Activated T-cell treated with anti-CD3 and anti-CD28 coated beads, Interleukin-2, amount 50 U/mL, for 4 hours (primary cell): ENCODE measurements around the gene MAGEF1. TPM values are rescaled to one million over a fixed set of nuclear protein-coding genes. Genes with fewer than 3 reads are reported as not detected.
"Not testable (repeated sequence)": the region's sequence is repeated elsewhere in the genome, so short reads cannot be mapped to it uniquely, and the experiment has no call there.

ENCODE experiments used
- ATAC-seq, 2 donors: fragments of 200-7000 bp; cut with Tn5 transposase; one replicate each; pipeline ENCODE4 v1.10.0; 2021
- DNase-seq: peaks from one replicate; pipeline ENCODE4 v3.0.0-alpha.2; 2020
- H3K27me3 Mint-ChIP-seq: one replicate; pipeline ENCODE4 v1.8.0; 2021; ENCODE audit warnings: low read depth, mixed read lengths
- H3K36me3 Mint-ChIP-seq: one replicate; pipeline ENCODE4 v1.8.0; 2022; ENCODE audit warnings: mixed read lengths; ENCODE audit not compliant: insufficient read depth
- H3K4me1 Mint-ChIP-seq: one replicate; pipeline ENCODE4 v1.8.0; 2021; ENCODE audit warnings: low read depth, mixed read lengths
- H3K4me3 Mint-ChIP-seq: one replicate; pipeline ENCODE4 v1.8.0; 2021; ENCODE audit warnings: mild to moderate bottlenecking, moderate library complexity, mixed read lengths
- H3K9me3 Mint-ChIP-seq: one replicate; pipeline ENCODE4 v1.8.0; 2021; ENCODE audit warnings: mixed read lengths
- total RNA-seq, 3 donors: library from RNA; stranded (reverse); gene quantifications; one replicate each; pipeline ENCODE4 v1.2.1, GENCODE V29; 2021

The MAGEF1 gene
- total RNA-seq, 3 donors from 2014 or later = 24.8 to 27.6 (median 25.7) TPM

DNA sequence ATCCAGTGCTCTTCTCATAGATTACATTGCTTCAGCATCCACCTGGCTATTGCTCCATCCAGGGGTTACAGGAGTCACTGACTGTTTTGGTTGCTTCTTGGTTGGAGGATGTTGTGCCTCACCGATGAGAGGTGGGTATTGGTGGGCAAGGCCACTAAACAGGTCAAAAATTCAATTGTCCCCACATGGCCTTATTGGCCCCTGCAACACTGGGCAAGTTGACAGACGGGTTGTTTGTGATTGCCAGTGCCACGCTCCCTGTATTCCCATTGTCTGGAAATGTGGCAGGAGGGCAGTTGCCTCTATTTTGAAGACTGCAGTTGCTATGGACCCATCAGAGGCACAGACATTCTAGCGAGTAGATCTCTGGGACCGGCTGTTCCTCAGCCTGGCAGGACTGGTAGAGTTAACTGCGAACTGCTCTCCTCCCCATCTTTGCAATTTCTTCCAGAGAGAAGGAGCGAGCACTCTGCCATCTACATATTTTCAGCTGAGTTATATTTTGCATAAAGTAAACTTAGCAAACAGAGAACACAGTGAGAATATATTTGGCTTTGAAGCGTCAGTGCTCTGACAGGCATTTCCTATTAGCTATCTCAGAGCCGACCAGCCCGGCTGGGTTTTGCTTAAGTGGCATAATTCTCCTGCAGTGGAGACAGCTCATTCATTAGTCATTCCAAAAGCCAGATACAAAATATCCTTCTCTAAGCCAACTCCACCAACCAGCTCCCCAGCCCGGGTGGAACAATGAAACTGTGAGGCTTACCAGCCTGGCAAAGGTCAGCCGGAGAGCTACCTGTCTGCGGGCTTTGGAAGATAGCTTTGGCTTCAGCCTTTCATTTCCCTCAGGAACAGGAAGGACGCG lies 26.0 kb upstream of the MAGEF1 start:
- no peak for ATAC-seq
- H3K4me1 Mint-ChIP-seq = no peaks in the 10 kb centered on the region
- H3K9me3 Mint-ChIP-seq = no peaks in the 10 kb centered on the region
- H3K27me3 Mint-ChIP-seq = peaks cover 16% of the 10 kb centered on the region
- H3K36me3 Mint-ChIP-seq = no peaks in the 10 kb centered on the region
- no peak for DNase-seq
- H3K4me3 Mint-ChIP-seq = no peak overlapping the region

DNA sequence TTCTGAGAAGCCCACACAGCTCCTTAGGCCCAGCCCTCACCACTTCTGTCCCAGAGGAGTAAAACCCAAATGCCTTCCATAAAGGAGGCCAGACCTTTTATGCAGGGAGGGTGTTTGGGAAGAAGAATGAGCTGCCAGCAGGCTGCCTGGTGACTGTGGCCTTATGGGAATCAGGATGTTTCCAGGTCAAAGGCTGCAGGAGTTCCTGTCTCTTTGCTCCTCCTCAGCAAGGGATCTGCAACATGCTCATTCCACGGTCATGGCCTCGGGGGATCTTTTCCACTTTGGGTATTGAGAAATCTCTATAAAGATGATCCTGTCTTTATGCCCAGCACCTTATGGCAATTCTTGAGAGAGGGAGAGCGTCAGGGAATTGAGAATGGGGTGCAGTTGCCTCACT lies 25.2 kb upstream of the MAGEF1 start:
- Mint-ChIP-seq H3K4me3 (no peak overlapping the region), H3K4me1 (no peaks in the 10 kb centered on the region), H3K36me3 (no peaks in the 10 kb centered on the region), H3K9me3 (no peaks in the 10 kb centered on the region), H3K27me3 (peaks cover 16% of the 10 kb centered on the region)
- DNase-seq (no peak), ATAC-seq (no peak)

DNA sequence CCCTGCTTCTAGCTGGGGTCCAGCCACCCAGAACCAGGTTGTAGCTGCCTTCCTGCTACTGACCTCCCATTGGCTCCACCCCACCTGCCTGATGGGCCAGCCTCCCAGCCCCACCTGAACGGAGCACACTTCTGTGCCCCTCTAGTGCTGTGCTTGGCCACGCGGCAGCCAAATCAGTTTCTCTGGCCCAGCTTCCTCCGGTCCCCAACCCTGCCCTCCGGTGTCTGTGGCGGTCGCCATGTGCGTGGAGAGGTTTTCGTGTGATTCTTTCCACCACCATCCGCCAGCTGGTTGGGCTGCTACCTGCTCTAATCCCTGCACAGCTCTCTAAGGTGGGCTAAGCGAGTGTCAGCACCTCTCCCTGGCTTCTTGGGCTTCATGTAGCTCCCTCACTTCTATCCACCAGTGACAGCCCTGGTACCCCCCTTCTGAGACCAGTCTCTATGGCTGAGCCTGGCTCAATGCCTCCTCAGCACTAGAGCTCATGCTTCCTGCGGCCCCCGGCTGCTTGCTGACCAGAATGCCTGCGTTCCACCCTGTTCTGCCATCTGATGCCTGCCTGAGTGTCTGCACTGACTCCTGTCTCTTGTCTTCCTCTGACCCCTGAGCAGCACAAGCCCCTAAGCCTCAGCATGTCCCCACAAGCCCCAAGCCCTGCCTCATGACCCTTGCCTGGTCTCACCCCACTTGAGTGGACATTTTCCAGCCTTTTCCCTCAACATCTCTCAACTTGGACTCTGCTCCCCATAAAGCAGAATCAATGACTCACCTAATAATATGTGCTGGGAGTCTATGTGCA lies 23.2 kb upstream of the MAGEF1 start:
- Mint-ChIP-seq H3K4me1 (no peaks in the 10 kb centered on the region), H3K36me3 (no peaks in the 10 kb centered on the region), H3K9me3 (no peaks in the 10 kb centered on the region), H3K4me3 (no peak overlapping the region), H3K27me3 (peaks cover 21% of the 10 kb centered on the region)
- DNase-seq (no peak), ATAC-seq (no peak)

DNA sequence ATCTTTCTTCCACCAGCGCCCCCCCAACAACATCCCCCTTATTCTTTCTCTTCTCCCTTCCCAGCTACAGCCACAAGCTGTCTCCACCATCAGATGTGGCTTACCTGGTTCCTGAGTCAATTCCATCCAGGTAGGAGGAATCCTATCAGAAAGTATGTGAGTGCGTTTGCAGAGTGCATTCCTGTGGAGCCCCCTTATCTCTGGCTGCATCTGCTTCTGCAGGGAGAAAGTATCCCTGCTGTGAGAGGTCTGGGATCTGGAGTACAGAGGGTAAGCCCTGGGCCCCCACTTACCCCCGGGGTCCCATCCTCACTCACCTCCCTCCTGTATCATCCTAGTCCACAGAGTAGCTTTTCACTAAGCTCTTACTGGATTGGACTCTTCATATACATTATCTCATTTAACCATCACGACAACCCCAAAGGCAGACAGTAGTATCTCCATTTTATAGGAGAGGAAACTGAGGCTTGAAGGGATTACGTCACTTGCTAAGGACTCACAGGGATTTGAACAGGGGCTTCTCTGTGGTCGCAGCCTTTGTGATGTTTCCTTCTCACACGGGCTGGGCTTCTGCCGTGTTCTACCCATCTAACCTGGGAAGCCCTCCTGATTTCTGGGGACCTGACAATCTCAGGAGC lies 22.2 kb upstream of the MAGEF1 start:
- DNase-seq (no peak), ATAC-seq (no peak)
- Mint-ChIP-seq H3K27me3 (peaks cover 20% of the 10 kb centered on the region), H3K4me3 (no peak overlapping the region), H3K4me1 (no peaks in the 10 kb centered on the region), H3K36me3 (no peaks in the 10 kb centered on the region), H3K9me3 (no peaks in the 10 kb centered on the region)

DNA sequence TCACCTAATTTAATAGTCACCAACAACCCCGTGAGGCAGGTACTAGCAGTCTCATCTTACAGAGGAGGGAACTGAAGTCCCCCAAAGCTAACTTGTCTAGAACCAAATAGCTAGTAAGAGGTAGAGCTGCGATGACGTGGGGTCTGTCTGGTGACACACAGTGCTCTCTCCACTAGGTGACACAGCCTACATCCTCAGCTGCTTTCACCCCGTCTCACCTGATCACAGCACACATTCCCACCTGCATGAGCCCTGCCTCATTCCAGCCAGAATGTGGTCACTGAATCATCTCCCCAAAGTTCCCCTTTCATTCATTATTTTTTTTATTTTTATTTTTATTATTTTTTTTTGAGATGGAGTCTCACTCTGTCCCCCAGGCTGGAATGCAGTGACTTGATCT lies 21.3 kb upstream of the MAGEF1 start:
- Mint-ChIP-seq H3K9me3 (no peaks in the 10 kb centered on the region), H3K36me3 (no peaks in the 10 kb centered on the region), H3K4me1 (no peaks in the 10 kb centered on the region), H3K27me3 (peaks cover 16% of the 10 kb centered on the region), H3K4me3 (no peak overlapping the region)
- DNase-seq (no peak), ATAC-seq (no peak)

DNA sequence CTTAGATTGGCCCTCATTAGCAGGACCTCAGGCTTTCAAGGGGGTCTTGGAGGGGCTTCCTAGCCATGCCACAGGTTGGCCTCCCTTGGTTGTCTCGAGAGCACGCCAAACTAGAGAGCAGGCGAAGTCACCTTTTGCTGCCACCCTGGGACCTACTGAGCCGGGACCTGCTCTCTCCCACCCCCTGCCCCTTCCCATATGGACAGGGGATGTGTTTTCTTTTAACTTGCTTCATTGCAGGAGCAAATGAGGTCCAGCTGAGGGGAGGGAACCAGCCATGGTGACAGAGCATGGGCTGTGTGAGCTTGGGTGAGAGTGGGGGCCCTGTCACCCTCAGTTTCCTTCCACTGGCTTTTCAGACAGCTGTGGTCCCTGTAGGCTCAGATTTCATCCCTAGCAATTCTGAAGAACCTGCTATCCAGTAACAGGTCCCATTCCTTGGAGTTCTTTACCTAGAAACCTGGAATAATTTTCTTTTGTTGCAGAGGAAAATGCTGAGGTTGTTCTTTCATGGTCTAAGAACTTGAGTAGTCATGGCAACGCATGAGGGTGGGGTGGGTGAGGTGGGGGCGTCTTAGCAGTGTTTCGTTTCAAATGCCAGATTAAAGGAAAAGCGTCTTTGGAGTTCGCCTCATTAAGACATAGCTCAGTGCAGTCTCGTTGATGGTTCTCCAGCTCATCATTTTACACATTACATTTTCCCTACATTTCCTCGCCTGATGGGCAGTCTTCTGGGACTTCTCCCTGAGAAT lies 20.1 kb upstream of the MAGEF1 start:
- no peaks in the 10 kb centered on the region for H3K4me1 Mint-ChIP-seq

DNA sequence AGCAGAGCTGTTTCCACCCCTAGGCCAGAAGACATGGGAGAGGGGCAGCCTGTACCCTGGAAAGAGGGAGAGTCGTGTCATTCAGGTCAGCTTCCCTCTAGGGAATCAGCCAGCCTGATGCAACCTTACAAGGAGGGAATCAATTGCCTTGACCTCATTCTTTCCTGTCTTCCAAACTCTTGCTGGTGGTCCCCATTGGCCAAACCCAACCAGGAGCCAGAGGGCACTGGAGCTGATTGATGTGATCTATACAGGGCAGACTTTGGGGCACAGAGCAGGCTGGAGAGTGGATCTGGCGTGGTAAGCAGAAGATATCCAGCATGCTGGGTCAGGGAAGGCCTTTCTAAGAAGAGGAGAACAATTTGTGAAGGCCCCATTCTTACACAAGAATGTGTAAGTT lies 19.1 kb upstream of the MAGEF1 start:
- Mint-ChIP-seq H3K4me1 (no peaks in the 10 kb centered on the region), H3K36me3 (no peaks in the 10 kb centered on the region), H3K9me3 (no peaks in the 10 kb centered on the region), H3K27me3 (peaks cover 14% of the 10 kb centered on the region), H3K4me3 (no peak overlapping the region)
- ATAC-seq (no peak), DNase-seq (no peak)

More for the DNA sequence above, 20.1 kb upstream of the MAGEF1 start:
- Mint-ChIP-seq H3K9me3 (no peaks in the 10 kb centered on the region), H3K36me3 (no peaks in the 10 kb centered on the region), H3K4me3 (no peak overlapping the region), H3K27me3 (peaks cover 14% of the 10 kb centered on the region)
- ATAC-seq (no peak), DNase-seq (no peak)

DNA sequence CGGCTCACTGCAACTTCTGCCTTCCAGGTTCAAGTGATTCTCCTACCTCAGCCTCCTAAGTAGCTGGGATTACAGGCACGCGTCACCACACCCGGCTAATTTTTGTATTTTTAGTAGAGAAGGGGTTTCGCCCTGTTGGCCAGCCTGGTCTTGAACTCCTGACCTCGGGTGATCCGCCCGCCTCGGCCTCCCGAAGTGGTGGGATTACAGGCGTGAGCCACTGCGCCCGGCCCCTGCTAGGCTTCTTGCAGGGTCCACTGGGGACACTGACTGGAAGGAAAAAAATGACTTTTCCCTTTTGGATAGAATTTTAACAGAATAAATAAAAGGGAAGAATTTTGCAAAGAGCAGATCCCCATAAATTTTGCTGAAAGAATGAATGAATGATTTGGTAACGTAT lies 17.3 kb upstream of the MAGEF1 start:
- not testable (repeated sequence) for H3K36me3 Mint-ChIP-seq, DNase-seq

DNA sequence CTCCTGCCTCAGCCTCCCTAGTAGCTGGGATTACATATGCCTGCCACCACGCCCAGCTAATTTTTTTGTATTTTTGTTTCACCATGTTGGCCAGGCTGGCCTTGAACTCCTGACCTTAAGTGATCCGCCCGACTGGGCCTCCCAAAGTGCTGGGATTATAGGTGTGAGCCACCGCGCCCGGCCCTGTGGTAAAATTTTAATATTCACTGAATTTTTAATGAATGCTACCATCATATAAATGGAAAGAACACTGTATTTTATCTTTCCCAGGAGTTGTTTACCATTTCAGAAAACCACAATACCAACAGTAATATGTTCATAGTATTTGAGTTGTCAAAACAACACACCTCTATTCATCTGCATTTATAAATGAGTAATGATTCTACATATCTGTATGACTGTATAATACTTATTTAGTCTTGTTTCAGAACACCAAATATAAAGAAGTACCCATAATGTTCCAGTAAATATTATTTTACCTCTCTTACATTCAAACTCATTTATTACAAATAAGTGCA lies 16.2 kb upstream of the MAGEF1 start:
- Mint-ChIP-seq H3K9me3 (no peaks in the 10 kb centered on the region), H3K4me1 (no peaks in the 10 kb centered on the region), H3K4me3 (no peak overlapping the region), H3K36me3 (no peaks in the 10 kb centered on the region), H3K27me3 (peaks cover 6% of the 10 kb centered on the region)
- DNase-seq = no peak
- ATAC-seq = no peak

More for the DNA sequence above, 17.3 kb upstream of the MAGEF1 start:
- H3K4me3 Mint-ChIP-seq, H3K9me3 Mint-ChIP-seq, H3K4me1 Mint-ChIP-seq, ATAC-seq, H3K27me3 Mint-ChIP-seq: not testable (repeated sequence)

DNA sequence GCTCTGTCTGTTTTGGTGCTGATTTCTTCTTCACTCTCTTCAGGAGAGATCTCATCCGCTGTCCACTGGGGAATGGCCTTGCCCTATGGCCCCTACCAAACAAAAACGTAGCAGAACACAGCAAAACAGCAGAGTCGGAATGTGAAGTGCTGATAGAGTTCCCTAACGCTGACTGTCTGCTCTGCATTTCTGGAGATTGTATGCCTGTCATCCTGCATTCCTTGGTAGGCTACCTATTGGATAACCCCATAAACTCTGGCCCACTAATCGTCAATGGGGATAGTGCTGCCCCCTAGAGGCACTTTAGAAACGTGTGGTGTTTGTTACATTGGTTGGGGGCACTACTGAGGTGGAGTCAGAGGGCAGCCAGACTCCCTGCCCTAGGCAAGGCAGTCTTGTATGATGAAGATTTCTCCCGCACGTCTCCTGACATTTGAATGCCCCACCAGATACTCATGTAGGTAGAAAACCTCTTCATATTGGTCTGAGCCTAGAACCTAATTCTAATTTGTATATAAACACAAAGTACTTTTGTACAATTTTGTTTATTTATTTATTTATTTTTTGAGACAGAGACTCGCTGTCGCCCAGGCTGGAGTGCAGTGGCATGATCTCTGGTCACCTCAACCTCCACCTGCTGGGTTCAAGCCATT lies 15.6 kb upstream of the MAGEF1 start:
- ATAC-seq (peak; percentile 48 to 78), DNase-seq (peak; percentile 18)
- H3K4me3 Mint-ChIP-seq = no peak overlapping the region
- peaks cover 6% of the 10 kb centered on the region for H3K27me3 Mint-ChIP-seq
- no peaks in the 10 kb centered on the region for H3K36me3 Mint-ChIP-seq
- H3K9me3 Mint-ChIP-seq = no peaks in the 10 kb centered on the region
- no peaks in the 10 kb centered on the region for H3K4me1 Mint-ChIP-seq

DNA sequence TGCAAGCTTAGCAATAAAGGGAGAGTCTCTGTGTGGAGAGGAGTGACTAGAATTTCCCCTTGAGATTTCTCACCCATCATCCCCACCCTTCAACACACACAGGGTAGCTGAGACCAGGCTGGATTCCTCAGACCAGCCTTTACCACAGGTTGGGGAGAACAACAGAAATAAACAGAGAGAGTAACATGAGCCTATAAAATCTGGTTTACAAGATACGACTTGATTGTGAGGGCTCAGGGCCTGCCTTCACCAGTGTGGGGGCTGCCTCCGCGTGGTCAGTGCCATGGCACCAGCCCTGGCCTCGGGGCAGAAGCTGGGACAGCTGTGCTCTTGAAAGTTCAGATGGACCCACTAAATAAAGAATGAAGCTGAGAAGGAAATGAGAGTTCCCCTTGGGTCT lies 14.6 kb upstream of the MAGEF1 start:
- H3K9me3 Mint-ChIP-seq = no peaks in the 10 kb centered on the region
- H3K4me3 Mint-ChIP-seq = no peak overlapping the region
- no peaks in the 10 kb centered on the region for H3K36me3 Mint-ChIP-seq
- no peak for ATAC-seq
- peaks cover 6% of the 10 kb centered on the region for H3K27me3 Mint-ChIP-seq
- DNase-seq = no peak
- no peaks in the 10 kb centered on the region for H3K4me1 Mint-ChIP-seq

DNA sequence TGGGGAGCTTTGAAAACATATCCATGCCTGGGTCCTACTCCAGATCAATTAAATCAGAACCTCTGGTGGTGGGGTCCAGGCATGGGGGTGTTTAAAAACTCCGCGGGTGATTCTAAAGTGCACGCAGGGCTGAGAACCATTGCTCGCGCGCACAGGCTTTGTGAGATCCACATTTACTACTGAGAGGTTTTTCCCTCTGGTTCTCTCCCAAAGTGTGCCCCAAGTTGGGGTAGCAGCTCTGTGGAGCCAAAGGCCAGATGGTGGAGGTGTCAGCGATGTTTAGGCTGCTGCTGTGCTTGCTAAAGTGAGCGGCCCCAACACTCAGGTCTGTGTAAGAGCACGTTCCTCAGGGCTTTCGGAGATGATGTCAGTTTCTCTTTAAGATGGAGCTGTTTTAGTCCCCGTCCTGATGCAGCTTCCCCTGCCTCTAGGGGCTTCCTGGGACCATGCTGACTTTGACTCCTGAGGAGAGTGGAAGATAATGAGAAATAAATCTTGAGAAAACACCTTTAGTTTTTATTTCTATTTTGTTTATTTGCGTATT lies 13.4 kb upstream of the MAGEF1 start:
- Mint-ChIP-seq H3K4me3 (no peak overlapping the region), H3K36me3 (no peaks in the 10 kb centered on the region), H3K9me3 (no peaks in the 10 kb centered on the region), H3K4me1 (no peaks in the 10 kb centered on the region), H3K27me3 (peaks cover 3% of the 10 kb centered on the region)
- DNase-seq = no peak
- ATAC-seq = no peak

DNA sequence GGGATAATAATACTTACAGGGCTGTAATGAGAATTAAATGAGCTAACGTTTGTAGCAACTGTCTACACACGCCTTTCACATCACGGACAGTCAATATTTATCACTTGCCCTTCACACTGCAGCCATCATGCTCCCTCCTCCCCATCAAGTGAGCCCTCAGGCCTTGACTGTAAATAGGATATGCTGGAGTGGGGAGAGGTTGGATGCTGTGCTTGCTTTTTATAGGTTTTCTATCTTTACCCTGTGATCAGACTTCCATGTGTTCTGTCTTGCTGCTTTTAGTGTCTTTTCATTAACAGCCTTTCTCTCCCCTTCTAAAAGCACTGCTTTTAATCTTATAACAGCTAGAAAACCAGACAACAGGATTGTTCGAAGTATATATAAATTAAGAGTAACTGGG lies 12.8 kb upstream of the MAGEF1 start:
- Mint-ChIP-seq H3K9me3 (no peaks in the 10 kb centered on the region), H3K4me1 (no peaks in the 10 kb centered on the region), H3K4me3 (no peak overlapping the region), H3K36me3 (no peaks in the 10 kb centered on the region), H3K27me3 (no peaks in the 10 kb centered on the region)
- DNase-seq = no peak
- no peak for ATAC-seq
